SK-N-SH treated with all-trans-retinoic acid at 6 μM for 48 hours (cell line): Measurements from ENCODE around the gene ALX4.

Experiments
- OSR1 ChIP-seq: fragments of 250-450 bp; sonication (Bioruptor Pico); IDR thresholded peaks from 2 replicates; pipeline ENCODE4 v1.8.0; 2022; ENCODE audit warnings: moderate library complexity, mild to moderate bottlenecking, inconsistent platforms
- PPARA ChIP-seq: fragments of 250-450 bp; sonication (Bioruptor Pico); IDR thresholded peaks from 2 replicates; pipeline ENCODE4 v1.5.0; 2020; ENCODE audit warnings: mild to moderate bottlenecking, borderline replicate concordance
- TCF4 ChIP-seq: fragments of 250-450 bp; sonication (Bioruptor Pico); IDR thresholded peaks from 2 replicates; pipeline ENCODE4 v1.8.0; 2021; ENCODE audit warnings: mild to moderate bottlenecking, moderate library complexity, borderline replicate concordance
- TSHZ2 ChIP-seq: fragments of 250-450 bp; sonication (Bioruptor Pico); IDR thresholded peaks from 2 replicates; pipeline ENCODE4 v1.5.0; 2020; ENCODE audit warnings: mild to moderate bottlenecking, moderate library complexity
- ZFP30 ChIP-seq: fragments of 450-650 bp; formaldehyde crosslinking; IDR thresholded peaks from 2 replicates; pipeline ENCODE4 v1.5.0; 2022; ENCODE audit warnings: mild to moderate bottlenecking, moderate library complexity

- TF ChIP-seq PPARA (CRISPR knock-in tag): no peak
- no peak for TF ChIP-seq OSR1
- no peak for TF ChIP-seq TCF4 (CRISPR knock-in tag)
- no peak for TF ChIP-seq ZFP30
- no peak for TF ChIP-seq TSHZ2 (CRISPR knock-in tag)
These were observed 27.3 kb downstream of the ALX4 start for GRCh38 chr11:44282620-44283019.
